ENCODE results near the gene CROCC2. TPM values are rescaled to one million over a fixed set of nuclear protein-coding genes. Genes with fewer than 3 reads are reported as not detected.

The CROCC2 gene
- total RNA-seq, 2 experiments from 2014 or later, result not detected

DNA sequence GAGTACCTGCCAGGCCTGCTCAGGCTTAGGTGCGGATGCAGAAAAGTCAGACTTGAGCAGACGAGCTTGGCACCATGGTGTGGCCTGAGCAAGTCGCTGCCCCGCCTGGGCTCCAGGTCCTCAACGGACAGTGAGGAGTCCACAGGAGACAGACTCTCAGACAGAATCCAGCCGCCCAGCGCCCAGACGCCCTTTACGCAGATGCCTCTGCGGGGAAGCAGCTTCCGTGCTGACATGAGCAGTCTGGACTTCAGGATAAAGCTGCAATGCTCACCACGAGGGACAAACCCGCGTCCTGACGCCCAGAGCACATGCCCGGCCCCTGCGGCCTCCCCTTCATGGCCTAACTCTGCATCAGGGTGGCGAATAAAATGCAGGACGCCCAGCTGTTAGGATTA lies 6.7 kb upstream of the CROCC2 start:
- Mint-ChIP-seq H3K36me3 (ENCODE audit: low read depth) (no peaks in the 10 kb centered on the region), H3K4me3 (no peak overlapping the region), H3K27ac (no peak overlapping the region), H3K9me3 (no peaks in the 10 kb centered on the region), H3K27me3 (no peaks in the 10 kb centered on the region), H3K4me1 (ENCODE audit: low read depth) (no peaks in the 10 kb centered on the region)
- ATAC-seq (no peak), DNase-seq (no peak)
- ChIA-PET POLR2A (no interaction called here), CTCF (no interaction called here)
- TF ChIP-seq, protein P1, sequence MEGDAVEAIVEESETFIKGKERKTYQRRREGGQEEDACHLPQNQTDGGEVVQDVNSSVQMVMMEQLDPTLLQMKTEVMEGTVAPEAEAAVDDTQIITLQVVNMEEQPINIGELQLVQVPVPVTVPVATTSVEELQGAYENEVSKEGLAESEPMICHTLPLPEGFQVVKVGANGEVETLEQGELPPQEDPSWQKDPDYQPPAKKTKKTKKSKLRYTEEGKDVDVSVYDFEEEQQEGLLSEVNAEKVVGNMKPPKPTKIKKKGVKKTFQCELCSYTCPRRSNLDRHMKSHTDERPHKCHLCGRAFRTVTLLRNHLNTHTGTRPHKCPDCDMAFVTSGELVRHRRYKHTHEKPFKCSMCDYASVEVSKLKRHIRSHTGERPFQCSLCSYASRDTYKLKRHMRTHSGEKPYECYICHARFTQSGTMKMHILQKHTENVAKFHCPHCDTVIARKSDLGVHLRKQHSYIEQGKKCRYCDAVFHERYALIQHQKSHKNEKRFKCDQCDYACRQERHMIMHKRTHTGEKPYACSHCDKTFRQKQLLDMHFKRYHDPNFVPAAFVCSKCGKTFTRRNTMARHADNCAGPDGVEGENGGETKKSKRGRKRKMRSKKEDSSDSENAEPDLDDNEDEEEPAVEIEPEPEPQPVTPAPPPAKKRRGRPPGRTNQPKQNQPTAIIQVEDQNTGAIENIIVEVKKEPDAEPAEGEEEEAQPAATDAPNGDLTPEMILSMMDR (IDR thresholded peaks at IDR 0.05), result no peak
- intact Hi-C loops (cut with micrococcal nuclease), result no loop called here

DNA sequence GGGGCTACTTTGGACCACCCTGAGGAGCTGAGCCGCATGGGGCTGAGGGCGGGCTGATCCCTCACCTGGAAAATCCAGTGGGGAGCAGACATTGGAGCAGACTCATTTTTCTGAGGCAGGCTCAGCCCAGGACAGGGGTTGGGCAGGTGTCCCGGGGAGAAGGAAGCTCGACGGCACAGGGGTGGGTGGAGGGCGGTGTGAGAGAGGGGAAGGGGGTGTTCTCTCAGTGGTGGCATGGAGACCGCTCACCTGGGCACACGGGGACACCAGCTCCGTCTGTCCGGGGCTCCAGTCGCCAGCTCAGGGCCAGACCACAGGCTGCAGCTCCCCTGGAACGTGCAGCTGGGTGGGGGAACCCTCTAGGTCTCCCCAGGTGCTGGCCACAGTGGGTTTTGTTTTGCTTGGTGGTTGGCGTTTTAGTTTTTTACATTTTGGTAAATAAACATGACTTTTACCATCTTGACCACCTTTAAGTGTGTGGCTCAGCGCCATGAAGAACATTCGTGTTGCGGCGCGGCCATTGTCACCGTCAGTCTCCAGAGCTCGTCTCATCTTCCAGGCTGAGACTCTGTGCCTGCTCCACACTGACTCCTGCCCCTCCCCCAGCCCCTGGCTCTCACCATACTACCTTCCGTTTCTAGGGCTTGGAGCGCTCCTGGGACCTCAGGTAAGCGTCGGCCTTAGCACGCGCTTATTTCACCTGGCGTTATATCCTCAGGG lies 5.8 kb upstream of the CROCC2 start:
- H3K4me1 Mint-ChIP-seq (ENCODE audit: low read depth), result no peaks in the 10 kb centered on the region
- DNase-seq (no peak), ATAC-seq (no peak)
- POLR2A ChIA-PET, result no interaction called here
- no peaks in the 10 kb centered on the region for H3K9me3 Mint-ChIP-seq
- H3K27ac Mint-ChIP-seq, result no peak overlapping the region
- intact Hi-C loops (cut with micrococcal nuclease), result no loop called here
- TF ChIP-seq, protein P1 (IDR thresholded peaks at IDR 0.05), result no peak
- H3K27me3 Mint-ChIP-seq, result no peaks in the 10 kb centered on the region
- H3K4me3 Mint-ChIP-seq, result no peak overlapping the region
- no peaks in the 10 kb centered on the region for H3K36me3 Mint-ChIP-seq (ENCODE audit: low read depth)
- CTCF ChIA-PET, result no interaction called here

DNA sequence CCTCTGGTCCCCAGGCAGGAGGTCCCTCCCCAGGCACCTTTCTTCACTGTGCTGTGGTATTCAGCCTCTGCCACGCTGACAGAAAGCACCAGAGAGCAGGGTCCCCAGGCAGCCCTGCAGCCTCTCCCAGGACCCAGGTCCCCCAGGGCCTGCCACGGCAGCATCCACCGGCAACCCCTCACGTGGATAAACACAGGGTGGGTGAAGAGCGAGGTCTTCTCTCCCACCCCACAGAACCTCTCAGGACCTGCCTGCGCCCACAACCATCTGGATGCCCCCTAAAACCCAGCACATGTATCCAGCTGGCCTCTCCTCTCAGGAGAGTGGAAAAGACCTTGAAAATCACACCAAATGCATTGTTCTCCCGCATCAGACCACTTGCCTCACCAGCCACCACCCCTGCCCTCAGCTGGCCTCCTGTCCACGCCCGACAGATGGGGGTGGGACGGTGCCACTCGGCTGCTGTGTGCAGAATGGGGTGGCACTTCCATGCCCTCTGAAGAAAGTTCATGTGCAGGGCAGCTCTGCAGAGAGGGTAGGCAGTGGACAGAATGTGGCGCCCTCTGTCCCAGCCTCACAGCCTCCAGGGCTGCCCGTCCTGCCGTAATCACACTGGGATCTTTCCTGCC lies 4.0 kb upstream of the CROCC2 start:
- no peaks in the 10 kb centered on the region for H3K27me3 Mint-ChIP-seq
- ChIA-PET POLR2A (no interaction called here), CTCF (interaction anchor here (1.0 kb wide), 1 partner anchor 12 kb away, joined by 4 read pairs; no protein-coding TSS in a partner anchor)
- ATAC-seq, result no peak
- no peaks in the 10 kb centered on the region for H3K4me1 Mint-ChIP-seq (ENCODE audit: low read depth)
- no peak overlapping the region for H3K27ac Mint-ChIP-seq
- TF ChIP-seq, protein P1 (IDR thresholded peaks at IDR 0.05), result no peak
- no peaks in the 10 kb centered on the region for H3K9me3 Mint-ChIP-seq
- H3K36me3 Mint-ChIP-seq (ENCODE audit: low read depth), result no peaks in the 10 kb centered on the region
- intact Hi-C loops (cut with micrococcal nuclease), result no loop called here
- H3K4me3 Mint-ChIP-seq, result no peak overlapping the region
- no peak for DNase-seq

DNA sequence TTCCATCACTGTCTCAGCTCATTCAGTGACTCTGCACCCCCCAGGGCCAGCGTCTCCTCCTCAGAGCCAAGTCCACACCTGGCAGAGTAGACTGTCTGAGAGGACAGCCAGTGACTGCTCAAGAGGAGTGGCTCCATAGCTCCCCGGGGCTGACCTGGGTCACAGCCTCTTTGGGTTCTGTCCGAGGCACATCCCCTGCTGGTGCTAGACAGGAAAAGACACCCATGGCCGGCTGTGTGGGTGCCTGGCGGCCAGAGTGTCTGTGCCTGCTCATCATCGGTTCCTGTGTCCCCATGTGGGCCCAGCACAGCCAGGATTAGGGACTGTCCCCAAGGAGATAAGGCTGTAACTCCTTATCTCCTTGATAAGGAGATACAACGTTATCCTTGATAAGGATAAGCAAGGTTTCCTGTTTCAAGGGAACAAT lies 3.5 kb upstream of the CROCC2 start:
- H3K9me3 Mint-ChIP-seq, result no peaks in the 10 kb centered on the region
- no peak overlapping the region for H3K27ac Mint-ChIP-seq
- no peak overlapping the region for H3K4me3 Mint-ChIP-seq
- CTCF ChIA-PET, result interaction anchor here (1.0 kb wide), 1 partner anchor 12 kb away, joined by 4 read pairs; no protein-coding TSS in a partner anchor
- no peaks in the 10 kb centered on the region for H3K36me3 Mint-ChIP-seq (ENCODE audit: low read depth)
- TF ChIP-seq, protein P1 (IDR thresholded peaks at IDR 0.05), result no peak
- POLR2A ChIA-PET, result no interaction called here
- ATAC-seq (no peak), DNase-seq (no peak)
- H3K27me3 Mint-ChIP-seq, result no peaks in the 10 kb centered on the region
- no peaks in the 10 kb centered on the region for H3K4me1 Mint-ChIP-seq (ENCODE audit: low read depth)
- intact Hi-C loops (cut with micrococcal nuclease), result no loop called here
